GM21723 (cell line): ENCODE measurements around the gene COP1.

Experiments used
- ATAC-seq: cut with Tn5 transposase; IDR thresholded peaks from one replicate; pipeline ENCODE4 v1.9.1; 2021; ENCODE audit warnings: mild to moderate bottlenecking, moderate library complexity; ENCODE audit not compliant: unreplicated experiment

Gene COP1

GRCh38 chr1:176201568-176201967 is 5.5 kb downstream of the COP1 start:
- ATAC-seq: no peak

DNA sequence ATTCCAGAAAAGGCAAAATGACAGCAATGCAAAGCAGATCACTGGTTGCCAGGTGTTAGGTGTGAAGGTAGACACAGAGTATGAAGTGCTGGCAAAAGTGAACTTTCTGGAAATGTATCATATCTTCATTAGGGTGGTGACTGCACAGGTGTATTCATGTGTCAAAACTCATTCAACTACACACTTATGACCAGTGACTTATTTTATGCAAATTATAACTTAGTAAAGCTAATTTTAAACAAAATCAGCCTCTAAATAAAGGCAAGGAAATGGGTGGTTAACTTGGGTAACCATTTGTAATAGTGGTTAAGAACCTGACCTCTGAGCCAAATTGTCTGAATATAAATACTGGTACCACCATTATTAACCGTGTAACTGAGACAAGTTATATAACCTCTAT is 7.4 kb downstream of the COP1 start:
- no peak for ATAC-seq

- no peak for ATAC-seq
Observed at GRCh38 chr1:176198413-176198812, 8.7 kb downstream of the COP1 start.

DNA sequence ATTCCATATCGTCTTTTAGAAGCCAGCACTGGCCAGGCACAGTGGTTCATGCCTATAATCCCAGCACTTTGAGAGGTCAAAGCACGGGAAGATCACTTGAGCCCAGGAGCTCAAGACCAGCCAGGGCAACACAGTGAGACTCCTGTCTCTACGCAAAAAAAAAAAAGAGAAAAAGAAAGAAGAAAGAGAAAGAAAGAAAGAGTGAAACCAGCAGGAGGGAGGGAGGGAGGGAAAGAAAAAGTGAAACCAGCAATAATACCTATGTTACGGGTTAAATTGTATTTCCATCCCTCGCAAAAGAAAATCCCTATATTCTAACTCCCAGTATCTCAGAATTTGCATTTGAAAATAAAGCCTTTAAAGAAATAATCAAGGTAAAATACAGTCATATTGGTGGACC is 10.4 kb downstream of the COP1 start:
- ATAC-seq: no peak

DNA sequence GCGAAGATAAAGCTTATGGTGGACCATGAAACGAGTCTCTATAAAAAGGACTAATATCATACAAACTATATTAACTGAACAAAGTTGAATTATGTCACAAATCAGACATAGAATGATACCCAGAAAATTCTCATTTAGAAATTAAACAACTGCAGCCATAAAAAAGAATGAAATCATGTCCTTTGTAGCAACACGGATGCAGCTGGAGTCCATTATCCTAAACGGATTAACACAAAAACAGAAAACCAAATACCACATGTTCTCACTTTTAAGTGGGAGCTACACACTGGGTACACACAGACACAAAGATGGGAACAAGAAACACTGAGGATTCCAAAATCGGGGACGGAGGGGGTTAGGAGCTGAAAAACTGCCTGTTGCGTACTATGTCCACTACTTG is 11.5 kb downstream of the COP1 start:
- ATAC-seq: no peak

- ATAC-seq: no peak
Observed at GRCh38 chr1:176193663-176194062, 13.4 kb downstream of the COP1 start.

GRCh38 chr1:176193023-176193422 is 14.1 kb downstream of the COP1 start:
- ATAC-seq: peak; percentile 87

- ATAC-seq: no peak
Observed at GRCh38 chr1:176188604-176189003, 18.5 kb downstream of the COP1 start.

GRCh38 chr1:176187001-176187400 is 20.1 kb downstream of the COP1 start:
- ATAC-seq: no peak

- no peak for ATAC-seq
Observed at GRCh38 chr1:176183618-176184017, 23.5 kb downstream of the COP1 start.

DNA sequence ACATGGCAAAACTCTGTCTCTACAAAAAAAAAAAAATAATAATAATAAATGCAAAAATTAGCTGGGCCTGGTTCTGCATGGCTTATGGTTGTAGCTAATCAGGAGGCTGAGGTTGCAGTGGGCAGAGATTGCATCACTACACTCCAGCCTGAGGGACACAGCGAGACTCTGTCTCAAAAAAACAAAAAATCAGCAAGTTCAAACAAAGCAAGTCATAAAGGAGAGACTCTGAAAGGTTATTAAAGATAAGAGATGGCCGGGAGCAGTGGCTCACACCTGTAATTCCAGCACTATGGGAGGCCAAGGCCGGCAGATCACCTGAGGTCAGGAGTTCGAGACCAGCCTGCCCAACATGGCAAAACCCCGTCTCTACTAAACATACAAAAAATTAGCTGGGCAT is 28.8 kb downstream of the COP1 start:
- peak; percentile 22 for ATAC-seq

DNA sequence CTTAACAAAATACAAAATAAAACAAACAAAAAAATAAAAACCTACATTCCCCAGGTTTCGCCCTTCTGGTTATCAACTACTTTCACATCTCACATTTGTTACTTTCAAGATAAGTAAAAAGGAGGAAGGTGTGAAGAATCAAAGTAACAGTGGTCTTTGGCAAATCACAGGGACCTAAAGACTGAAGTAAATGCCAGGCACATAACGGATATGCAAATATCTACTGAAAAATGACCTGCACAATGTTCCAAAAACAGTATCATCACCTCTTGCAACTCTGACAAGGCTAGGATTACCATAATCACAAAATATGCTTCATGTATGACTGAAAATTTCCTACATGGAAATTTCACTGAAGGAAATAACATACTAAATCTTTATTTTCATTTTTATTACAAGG is 29.3 kb downstream of the COP1 start:
- ATAC-seq: peak; percentile 86

- ATAC-seq: no peak
Observed at GRCh38 chr1:176174108-176174507, 33.0 kb downstream of the COP1 start.

- ATAC-seq: no peak
Observed at GRCh38 chr1:176172215-176172614, 34.9 kb downstream of the COP1 start.

GRCh38 chr1:176167210-176167609 is 39.9 kb downstream of the COP1 start:
- ATAC-seq: no peak

DNA sequence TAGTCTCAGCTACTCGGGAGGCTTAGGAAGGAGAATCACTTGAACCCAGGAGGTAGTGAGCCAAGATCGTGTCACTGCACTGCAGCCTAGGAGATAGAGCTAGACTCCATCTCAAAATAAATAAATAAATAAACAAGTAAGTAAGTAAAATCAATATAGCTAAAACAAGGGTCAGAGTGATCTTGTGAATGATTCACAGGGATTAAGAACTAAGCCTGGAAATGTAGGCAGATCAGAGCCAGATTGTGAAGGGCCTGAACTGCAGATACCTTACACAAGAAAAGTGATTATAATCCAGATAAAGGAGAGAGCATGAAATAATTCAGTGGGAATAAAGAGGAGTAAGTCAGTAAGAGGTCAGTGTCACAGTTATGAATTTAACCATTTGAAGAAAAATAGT is 41.5 kb downstream of the COP1 start:
- ATAC-seq: no peak

- no peak for ATAC-seq
Observed at GRCh38 chr1:176164014-176164678, 42.9 kb downstream of the COP1 start.

GRCh38 chr1:176159993-176160392 is 47.1 kb downstream of the COP1 start:
- ATAC-seq: no peak

- ATAC-seq: no peak
Observed at GRCh38 chr1:176157995-176158394, 49.1 kb downstream of the COP1 start.

GRCh38 chr1:176149939-176150807 is 56.9 kb downstream of the COP1 start:
- ATAC-seq: no peak

DNA sequence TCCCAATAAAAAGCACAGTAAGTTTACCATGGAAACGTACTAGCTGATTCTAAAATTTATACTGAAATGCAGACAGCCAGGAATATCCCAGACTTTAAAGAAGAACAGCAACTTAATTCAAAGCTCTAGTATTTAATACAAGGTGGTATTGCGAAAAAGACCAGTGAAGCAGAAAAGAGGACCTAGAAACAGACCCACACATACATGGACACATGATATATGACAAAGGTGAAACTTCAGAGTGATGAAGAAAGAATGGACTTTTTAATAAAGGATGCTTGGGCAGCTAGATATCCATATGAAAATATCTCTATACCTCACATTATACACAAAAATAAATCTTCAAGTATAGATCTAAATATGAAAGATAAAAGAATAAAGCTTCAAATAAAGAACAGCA is 62.6 kb downstream of the COP1 start:
- no peak for ATAC-seq

DNA sequence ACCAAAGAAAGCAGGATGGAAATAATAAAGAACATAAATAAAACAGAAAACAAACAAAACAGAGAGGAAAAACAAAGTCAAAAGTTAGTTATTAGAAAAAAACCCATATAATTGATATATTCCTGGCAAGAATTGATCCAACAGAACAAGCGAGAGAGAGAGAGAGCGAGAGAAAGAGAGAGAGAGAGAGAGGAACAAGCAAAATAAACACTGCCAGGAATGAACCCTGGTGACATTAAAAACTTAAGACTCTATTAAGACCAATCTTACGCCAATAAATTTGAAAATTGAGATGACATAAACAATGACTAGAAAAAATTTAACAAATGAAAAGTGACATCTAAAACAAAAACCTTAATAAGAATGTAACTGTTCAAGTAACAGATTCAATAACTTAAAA is 64.1 kb downstream of the COP1 start:
- no peak for ATAC-seq
